CD8-positive, alpha-beta memory T cell (primary cell): ENCODE results near the gene DHX57. TPM values are rescaled to one million over a fixed set of nuclear protein-coding genes. Genes with fewer than 3 reads are reported as not detected.
"Not testable (repeated sequence)": the region's sequence is repeated elsewhere in the genome, so short reads cannot be mapped to it uniquely, and the experiment has no call there.

Experiments used
- CTCF ChIA-PET: fragments of 350-600 bp; sonication (Branson Sonifier 250); formaldehyde crosslinking; loops from one replicate; lab custom pipeline; 2021; ENCODE audit warnings: antibody characterized with exemption; lab: Charles Lee
- POLR2A ChIA-PET: fragments of 350-600 bp; sonication (Branson Sonifier 250); formaldehyde crosslinking; loops from one replicate; lab custom pipeline; 2021; ENCODE audit warnings: antibody characterized with exemption; lab: Charles Lee
- DNase-seq, 5 donors: peaks; one replicate each; pipeline versions ENCODE4 v3.0.0 to v3.0.0-alpha.2; 2020 to 2022; ENCODE audit warnings: mixed read lengths in 1 of 5
- H3K27ac ChIP-seq: one replicate; pipeline ENCODE4 v1.7.0; 2013; ENCODE audit warnings: low read depth, mild to moderate bottlenecking, low read length, moderate library complexity
- H3K27me3 ChIP-seq: 2 replicates; pipeline ENCODE4 v1.7.0; 2013; ENCODE audit warnings: low read length, mild to moderate bottlenecking; ENCODE audit not compliant: insufficient read depth, poor library complexity, severe bottlenecking
- H3K36me3 ChIP-seq: 2 replicates; pipeline ENCODE4 v1.7.0; 2013; ENCODE audit warnings: mild to moderate bottlenecking, low read length, moderate library complexity; ENCODE audit not compliant: insufficient read depth
- H3K4me1 ChIP-seq: 2 replicates; pipeline ENCODE4 v1.7.0; 2013; ENCODE audit warnings: mild to moderate bottlenecking, low read length, moderate library complexity; ENCODE audit not compliant: insufficient read depth
- H3K4me3 ChIP-seq: 2 replicates; pipeline ENCODE4 v1.7.0; 2013; ENCODE audit warnings: mild to moderate bottlenecking, low read length
- H3K9me3 ChIP-seq: 2 replicates; pipeline ENCODE4 v1.7.0; 2013; ENCODE audit warnings: mild to moderate bottlenecking, low read length
- H3K27ac Mint-ChIP-seq, 8 donors: one replicate each; pipeline ENCODE4 v1.8.0; 2020 to 2021; ENCODE audit warnings: mixed read lengths in 8 of 8, mild to moderate bottlenecking in 6 of 8, inconsistent platforms in 3 of 8, moderate library complexity in 3 of 8
- H3K27me3 Mint-ChIP-seq, 2 donors: one replicate each; pipeline ENCODE4 v1.8.0; 2020 to 2021; ENCODE audit warnings: mixed read lengths in 2 of 2, mild to moderate bottlenecking in 1 of 2, moderate library complexity in 1 of 2
- H3K36me3 Mint-ChIP-seq, 3 donors: one replicate each; pipeline ENCODE4 v1.8.0; 2020 to 2021; ENCODE audit warnings: mixed read lengths in 3 of 3, inconsistent platforms in 1 of 3, mild to moderate bottlenecking in 1 of 3
- H3K4me1 Mint-ChIP-seq, 3 donors: one replicate each; pipeline ENCODE4 v1.8.0; 2020 to 2021; ENCODE audit warnings: mixed read lengths in 3 of 3, inconsistent platforms in 1 of 3, mild to moderate bottlenecking in 1 of 3
- H3K4me3 Mint-ChIP-seq, 7 donors: one replicate each; pipeline ENCODE4 v1.8.0; 2020 to 2021; ENCODE audit warnings: mixed read lengths in 7 of 7, mild to moderate bottlenecking in 6 of 7, moderate library complexity in 4 of 7, inconsistent platforms in 2 of 7
- H3K9me3 Mint-ChIP-seq, 5 donors: one replicate each; pipeline ENCODE4 v1.8.0; 2020 to 2022; ENCODE audit warnings: mixed read lengths in 5 of 5, mild to moderate bottlenecking in 3 of 5, moderate library complexity in 2 of 5, inconsistent platforms in 1 of 5
- polyA plus RNA-seq: library from polyadenylated mRNA; unstranded; fragments of 300-500 nt; fragmentation: Illumina TruSeq; gene quantifications from one replicate; pipeline ENCODE4 v1.2.3, GENCODE V29; 2021
- total RNA-seq, 2 experiments: library from RNA; stranded (reverse); gene quantifications; one replicate each; pipeline ENCODE4 v1.2.3, GENCODE V29; 2021

Gene DHX57
- total and polyA plus RNA-seq, 3 experiments from 2014 or later, result 7.1 to 21.3 (median 20.1) TPM

GRCh38 chr2:38810488-38810887 is 65.2 kb downstream of the DHX57 start:
- Histone ChIP-seq H3K36me3 (peaks cover 12% of the 10 kb centered on the region), H3K9me3 (no peaks in the 10 kb centered on the region), H3K27ac (no peak overlapping the region), H3K27me3 (no peaks in the 10 kb centered on the region), H3K4me3 (no peak overlapping the region), H3K4me1 (no peaks in the 10 kb centered on the region)
- Mint-ChIP-seq H3K4me3 (no peak overlapping the region), H3K36me3 (peaks cover 0 to 44% (median 8%) of the 10 kb centered on the region in 3 donors), H3K27me3 (no peaks in the 10 kb centered on the region), H3K9me3 (no peaks in the 10 kb centered on the region), H3K27ac (no peak overlapping the region), H3K4me1 (no peaks in the 10 kb centered on the region)
- no peak for DNase-seq
- ChIA-PET CTCF (no interaction called here), POLR2A (no interaction called here)

GRCh38 chr2:38808677-38809076 is 67.1 kb downstream of the DHX57 start:
- no peaks in the 10 kb centered on the region for H3K9me3 Mint-ChIP-seq

GRCh38 chr2:38806733-38807059 is 69.0 kb downstream of the DHX57 start:
- Histone ChIP-seq H3K27ac (no peak overlapping the region), H3K4me1 (no peaks in the 10 kb centered on the region), H3K9me3 (no peaks in the 10 kb centered on the region), H3K4me3 (no peak overlapping the region), H3K27me3 (no peaks in the 10 kb centered on the region), H3K36me3 (peaks cover 7% of the 10 kb centered on the region)
- ChIA-PET POLR2A (no interaction called here), CTCF (no interaction called here)
- no peaks in the 10 kb centered on the region for H3K9me3 Mint-ChIP-seq
- H3K36me3 Mint-ChIP-seq, result peaks cover 0 to 34% (median 6%) of the 10 kb centered on the region in 3 donors
- peak overlapping the region in 1 of 8 donors; percentile 19 for H3K27ac Mint-ChIP-seq
- H3K4me3 Mint-ChIP-seq, result no peak overlapping the region
- no peak for DNase-seq
- H3K4me1 Mint-ChIP-seq, result no peaks in the 10 kb centered on the region
- no peaks in the 10 kb centered on the region for H3K27me3 Mint-ChIP-seq

More at GRCh38 chr2:38808677-38809076, 67.1 kb downstream of the DHX57 start:
- Histone ChIP-seq H3K4me1 (no peaks in the 10 kb centered on the region), H3K27me3 (no peaks in the 10 kb centered on the region), H3K9me3 (no peaks in the 10 kb centered on the region), H3K36me3 (peaks cover 8% of the 10 kb centered on the region), H3K4me3 (no peak overlapping the region), H3K27ac (no peak overlapping the region)
- no peak for DNase-seq
- POLR2A ChIA-PET, result no interaction called here
- no peak overlapping the region for H3K27ac Mint-ChIP-seq
- H3K4me3 Mint-ChIP-seq, result no peak overlapping the region
- H3K36me3 Mint-ChIP-seq, result peaks cover 0 to 32% (median 7%) of the 10 kb centered on the region in 3 donors
- H3K4me1 Mint-ChIP-seq, result no peaks in the 10 kb centered on the region
- CTCF ChIA-PET, result no interaction called here
- H3K27me3 Mint-ChIP-seq, result no peaks in the 10 kb centered on the region

- Mint-ChIP-seq H3K4me3 (no peak overlapping the region), H3K27ac (no peak overlapping the region), H3K36me3 (peaks cover 0 to 30% (median 2%) of the 10 kb centered on the region in 3 donors), H3K4me1 (no peaks in the 10 kb centered on the region), H3K27me3 (no peaks in the 10 kb centered on the region), H3K9me3 (no peaks in the 10 kb centered on the region)
- ChIA-PET CTCF (no interaction called here), POLR2A (interaction anchor here (0.9 kb wide), 1 partner anchor 55 kb away, joined by 4 read pairs; the partner anchor contains the start of gene SRSF7)
- Histone ChIP-seq H3K9me3 (no peaks in the 10 kb centered on the region), H3K4me3 (no peak overlapping the region), H3K4me1 (no peaks in the 10 kb centered on the region), H3K36me3 (peaks cover 7% of the 10 kb centered on the region), H3K27me3 (no peaks in the 10 kb centered on the region), H3K27ac (no peak overlapping the region)
- DNase-seq, result peak in 1 of 5 donors; percentile 3
Observed at GRCh38 chr2:38806015-38806732, 69.6 kb downstream of the DHX57 start.

DNA sequence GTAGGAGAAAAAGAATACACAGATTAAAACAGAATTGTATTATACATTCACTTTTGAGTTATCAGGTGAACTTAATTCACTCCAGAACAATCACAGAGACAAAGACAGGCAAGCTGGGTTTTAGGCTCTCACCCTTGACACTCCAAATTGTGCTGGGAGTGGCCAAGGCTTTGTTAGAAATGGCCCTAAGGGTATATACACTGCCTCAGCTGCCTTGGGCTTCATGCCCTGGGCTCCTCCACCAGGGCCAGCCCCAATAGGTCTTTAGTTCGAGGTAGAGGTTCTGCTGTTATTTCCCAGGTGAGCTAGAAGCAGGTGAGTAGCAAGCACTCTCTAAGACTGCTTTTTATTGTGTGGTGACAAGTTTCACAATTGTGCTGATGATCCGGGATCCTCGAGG is 77.8 kb downstream of the DHX57 start:
- no peaks in the 10 kb centered on the region for H3K27me3 ChIP-seq
- no peaks in the 10 kb centered on the region for H3K4me1 Mint-ChIP-seq
- H3K27ac Mint-ChIP-seq, result peak overlapping the region in 1 of 8 donors; percentile 29
- H3K4me1 ChIP-seq, result no peaks in the 10 kb centered on the region
- no peak overlapping the region for H3K27ac ChIP-seq
- no peak for DNase-seq
- H3K4me3 ChIP-seq, result no peak overlapping the region
- H3K4me3 Mint-ChIP-seq, result no peak overlapping the region
- H3K36me3 ChIP-seq, result no peaks in the 10 kb centered on the region
- H3K36me3 Mint-ChIP-seq, result peaks cover 4 to 34% (median 8%) of the 10 kb centered on the region in 3 donors
- no peaks in the 10 kb centered on the region for H3K9me3 Mint-ChIP-seq
- no peaks in the 10 kb centered on the region for H3K27me3 Mint-ChIP-seq
- no peaks in the 10 kb centered on the region for H3K9me3 ChIP-seq
- ChIA-PET POLR2A (interaction anchor here (0.6 kb wide), 1 partner anchor 48 kb away, joined by 5 read pairs; no protein-coding TSS in a partner anchor), CTCF (no interaction called here)

DNA sequence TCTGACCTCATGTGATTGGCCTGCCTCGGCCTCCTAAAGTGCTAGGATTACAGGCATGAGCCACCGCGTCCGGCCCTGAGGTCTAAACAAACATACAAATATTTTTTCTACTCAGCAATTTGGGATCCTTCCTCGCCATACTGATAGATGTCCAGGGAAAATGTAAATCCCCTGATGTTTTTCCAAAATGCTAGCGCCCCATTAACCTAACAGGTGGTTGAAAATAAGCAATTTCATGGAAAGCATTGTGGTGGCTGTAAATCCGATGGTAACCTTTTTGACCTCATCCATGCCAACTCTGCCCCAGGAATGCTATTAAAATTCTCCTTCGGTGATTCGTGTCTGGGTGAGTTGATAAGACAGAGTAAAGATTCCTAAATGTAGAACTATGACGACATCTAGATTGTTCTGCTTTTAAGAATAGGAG is 78.5 kb downstream of the DHX57 start:
- peaks cover 4 to 28% (median 6%) of the 10 kb centered on the region in 3 donors for H3K36me3 Mint-ChIP-seq
- H3K4me3 Mint-ChIP-seq, result no peak overlapping the region
- H3K27ac Mint-ChIP-seq, result no peak overlapping the region
- H3K36me3 ChIP-seq, result no peaks in the 10 kb centered on the region
- ChIA-PET POLR2A (no interaction called here), CTCF (no interaction called here)
- H3K4me1 Mint-ChIP-seq, result no peaks in the 10 kb centered on the region
- DNase-seq, result no peak
- no peaks in the 10 kb centered on the region for H3K4me1 ChIP-seq
- H3K9me3 Mint-ChIP-seq, result no peaks in the 10 kb centered on the region
- no peak overlapping the region for H3K27ac ChIP-seq
- H3K4me3 ChIP-seq, result no peak overlapping the region
- H3K27me3 ChIP-seq, result no peaks in the 10 kb centered on the region
- H3K27me3 Mint-ChIP-seq, result peaks cover 0 to under 1% of the 10 kb centered on the region in 2 donors
- H3K9me3 ChIP-seq, result no peaks in the 10 kb centered on the region

DNA sequence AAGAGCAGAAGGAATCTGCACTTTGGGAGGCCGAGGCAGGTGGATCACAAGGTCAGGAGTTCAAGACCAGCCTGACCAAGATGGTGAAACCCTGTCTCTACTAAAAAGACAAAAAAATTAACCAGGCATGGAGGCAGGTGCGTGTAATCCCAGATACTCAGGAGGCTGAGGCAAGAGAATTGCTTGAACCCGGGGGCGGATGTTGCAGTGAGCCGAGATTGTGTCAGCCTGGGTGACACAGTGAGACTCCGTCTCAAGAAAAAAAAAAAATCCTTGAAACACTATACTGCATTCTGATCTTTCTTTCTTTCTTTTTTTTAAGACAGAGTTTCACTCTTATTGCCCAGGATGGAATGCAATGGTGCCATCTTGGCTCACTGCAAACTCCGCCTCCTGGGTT is 80.7 kb downstream of the DHX57 start:
- DNase-seq, H3K36me3 ChIP-seq, H3K4me3 ChIP-seq, H3K27me3 Mint-ChIP-seq, H3K27me3 ChIP-seq, H3K27ac Mint-ChIP-seq, H3K9me3 ChIP-seq, H3K4me1 ChIP-seq, H3K4me3 Mint-ChIP-seq, H3K4me1 Mint-ChIP-seq, H3K9me3 Mint-ChIP-seq, H3K27ac ChIP-seq: not testable (repeated sequence)
- CTCF ChIA-PET, result interaction anchor here (0.9 kb wide), 1 partner anchor 8 kb away, joined by 3 read pairs; no protein-coding TSS in a partner anchor
- peaks cover 0 to 17% (median 6%) of the 10 kb centered on the region in 3 donors for H3K36me3 Mint-ChIP-seq
- POLR2A ChIA-PET, result interaction anchor here (1.0 kb wide), 1 partner anchor 44 kb away, joined by 4 read pairs; the partner anchor contains the start of gene SRSF7

DNA sequence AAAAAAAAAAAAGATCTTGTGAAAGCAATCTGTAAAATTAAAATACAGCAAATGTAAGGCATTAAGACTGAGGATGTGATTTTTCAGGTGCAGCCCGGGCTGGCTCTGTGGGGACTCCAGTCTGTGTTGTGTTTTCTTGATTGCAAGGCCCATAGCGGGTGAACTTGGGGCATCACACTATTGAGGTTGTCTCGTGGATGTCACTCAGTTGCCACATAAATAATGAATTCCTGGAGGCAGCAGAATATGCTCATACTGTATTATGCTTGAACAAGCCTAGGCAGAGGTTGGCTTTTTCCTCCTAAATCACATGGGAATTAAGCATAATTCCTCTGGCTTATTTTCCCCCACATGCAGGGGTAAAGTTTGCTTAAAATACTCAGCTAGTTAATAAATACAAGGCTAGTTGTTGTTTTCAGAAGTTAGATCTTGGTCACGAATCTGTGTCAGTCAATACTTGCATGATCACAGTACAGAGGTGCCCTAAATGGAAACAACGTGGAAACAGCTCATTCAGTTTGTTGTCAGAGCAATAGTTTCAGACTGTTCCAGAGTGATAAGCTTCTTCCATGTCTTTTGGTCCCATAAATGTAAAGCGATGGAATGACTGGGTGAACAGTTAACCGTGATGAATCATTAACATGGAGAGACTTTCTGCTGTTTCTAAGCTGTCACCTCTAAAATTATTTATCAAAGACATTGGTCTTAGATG is 81.3 kb downstream of the DHX57 start:
- H3K27me3 ChIP-seq, result no peaks in the 10 kb centered on the region
- H3K27ac Mint-ChIP-seq, result no peak overlapping the region
- DNase-seq, result no peak
- no peaks in the 10 kb centered on the region for H3K9me3 ChIP-seq
- CTCF ChIA-PET, result interaction anchor here (0.9 kb wide), 1 partner anchor 9 kb away, joined by 3 read pairs; no protein-coding TSS in a partner anchor
- H3K4me3 ChIP-seq, result no peak overlapping the region
- no peaks in the 10 kb centered on the region for H3K9me3 Mint-ChIP-seq
- no peaks in the 10 kb centered on the region for H3K4me1 Mint-ChIP-seq
- H3K36me3 Mint-ChIP-seq, result peaks cover 0 to 17% (median 6%) of the 10 kb centered on the region in 3 donors
- no peaks in the 10 kb centered on the region for H3K36me3 ChIP-seq
- no peak overlapping the region for H3K27ac ChIP-seq
- H3K4me3 Mint-ChIP-seq, result no peak overlapping the region
- peaks cover 0 to 1% of the 10 kb centered on the region in 2 donors for H3K27me3 Mint-ChIP-seq
- POLR2A ChIA-PET, result no interaction called here
- no peaks in the 10 kb centered on the region for H3K4me1 ChIP-seq
